ENCODE measurements around the gene FAM117A.

Gene FAM117A

DNA sequence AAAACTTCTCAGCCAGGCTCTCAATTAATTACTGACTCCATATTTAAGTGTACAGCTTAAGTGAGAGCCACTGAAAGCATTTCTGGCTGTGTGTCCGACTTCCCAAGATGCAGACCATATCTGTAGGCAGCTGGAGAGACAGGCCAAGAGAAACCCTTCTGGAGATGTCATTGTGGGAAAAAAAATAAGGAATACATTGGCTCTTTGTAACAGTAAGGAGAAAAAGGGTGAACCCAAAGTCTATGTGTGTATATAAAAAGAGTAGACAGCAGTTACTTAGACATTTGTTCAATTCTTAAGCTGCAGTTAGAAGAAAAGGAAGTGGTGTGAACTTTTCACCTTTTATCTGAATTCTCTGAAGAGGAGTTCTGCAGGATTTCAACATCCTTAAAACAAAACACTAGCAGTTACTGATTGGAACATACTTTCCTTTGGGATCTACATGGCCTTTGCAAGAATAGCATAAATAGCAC lies 21.7 kb downstream of the FAM117A start:
- in situ Hi-C loops (cut with HindIII; ENCODE audit: low sequenced_read_pairs), result no loop called here
- TF ChIP-seq, protein P1, sequence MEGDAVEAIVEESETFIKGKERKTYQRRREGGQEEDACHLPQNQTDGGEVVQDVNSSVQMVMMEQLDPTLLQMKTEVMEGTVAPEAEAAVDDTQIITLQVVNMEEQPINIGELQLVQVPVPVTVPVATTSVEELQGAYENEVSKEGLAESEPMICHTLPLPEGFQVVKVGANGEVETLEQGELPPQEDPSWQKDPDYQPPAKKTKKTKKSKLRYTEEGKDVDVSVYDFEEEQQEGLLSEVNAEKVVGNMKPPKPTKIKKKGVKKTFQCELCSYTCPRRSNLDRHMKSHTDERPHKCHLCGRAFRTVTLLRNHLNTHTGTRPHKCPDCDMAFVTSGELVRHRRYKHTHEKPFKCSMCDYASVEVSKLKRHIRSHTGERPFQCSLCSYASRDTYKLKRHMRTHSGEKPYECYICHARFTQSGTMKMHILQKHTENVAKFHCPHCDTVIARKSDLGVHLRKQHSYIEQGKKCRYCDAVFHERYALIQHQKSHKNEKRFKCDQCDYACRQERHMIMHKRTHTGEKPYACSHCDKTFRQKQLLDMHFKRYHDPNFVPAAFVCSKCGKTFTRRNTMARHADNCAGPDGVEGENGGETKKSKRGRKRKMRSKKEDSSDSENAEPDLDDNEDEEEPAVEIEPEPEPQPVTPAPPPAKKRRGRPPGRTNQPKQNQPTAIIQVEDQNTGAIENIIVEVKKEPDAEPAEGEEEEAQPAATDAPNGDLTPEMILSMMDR (IDR thresholded peaks at IDR 0.05; ENCODE audit: low read depth, low read length), result no peak
- no peak overlapping the region for H3K4me3 ChIP-seq (ENCODE audit: low read depth, low read length)
- DNase-seq (ENCODE audit: low read depth, low spot score), result no peak

DNA sequence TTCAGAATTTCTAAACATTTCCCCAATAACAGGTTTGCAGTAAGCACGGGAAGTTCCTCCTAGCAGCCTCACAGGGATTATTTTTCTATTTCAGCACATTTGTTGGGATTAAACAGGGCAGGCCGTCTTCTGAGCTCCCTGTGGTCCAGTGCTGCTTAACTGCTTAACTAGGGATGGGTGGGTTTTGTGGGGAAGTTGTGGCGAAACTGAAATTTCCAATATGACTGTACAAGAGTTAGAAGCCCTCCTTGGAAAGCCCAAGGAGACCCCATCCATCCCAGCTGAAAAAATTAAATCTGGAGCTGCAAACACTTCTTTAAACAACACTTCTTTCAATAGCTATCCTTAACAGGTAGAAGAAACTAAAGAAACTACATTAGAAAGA lies 22.2 kb downstream of the FAM117A start:
- no peak overlapping the region for H3K4me3 ChIP-seq (ENCODE audit: low read depth, low read length)
- in situ Hi-C loops (cut with HindIII; ENCODE audit: low sequenced_read_pairs), result no loop called here
- TF ChIP-seq, protein P1 (IDR thresholded peaks at IDR 0.05; ENCODE audit: low read depth, low read length), result no peak
- DNase-seq (ENCODE audit: low read depth, low spot score), result no peak

- DNase-seq (ENCODE audit: low read depth, low spot score), result no peak
- in situ Hi-C loops (cut with HindIII; ENCODE audit: low sequenced_read_pairs), result no loop called here
- TF ChIP-seq, protein P1 (IDR thresholded peaks at IDR 0.05; ENCODE audit: low read depth, low read length), result no peak
- no peak overlapping the region for H3K4me3 ChIP-seq (ENCODE audit: low read depth, low read length)
Measured at GRCh38 chr17:49741009-49741691, 22.8 kb downstream of the FAM117A start.

DNA sequence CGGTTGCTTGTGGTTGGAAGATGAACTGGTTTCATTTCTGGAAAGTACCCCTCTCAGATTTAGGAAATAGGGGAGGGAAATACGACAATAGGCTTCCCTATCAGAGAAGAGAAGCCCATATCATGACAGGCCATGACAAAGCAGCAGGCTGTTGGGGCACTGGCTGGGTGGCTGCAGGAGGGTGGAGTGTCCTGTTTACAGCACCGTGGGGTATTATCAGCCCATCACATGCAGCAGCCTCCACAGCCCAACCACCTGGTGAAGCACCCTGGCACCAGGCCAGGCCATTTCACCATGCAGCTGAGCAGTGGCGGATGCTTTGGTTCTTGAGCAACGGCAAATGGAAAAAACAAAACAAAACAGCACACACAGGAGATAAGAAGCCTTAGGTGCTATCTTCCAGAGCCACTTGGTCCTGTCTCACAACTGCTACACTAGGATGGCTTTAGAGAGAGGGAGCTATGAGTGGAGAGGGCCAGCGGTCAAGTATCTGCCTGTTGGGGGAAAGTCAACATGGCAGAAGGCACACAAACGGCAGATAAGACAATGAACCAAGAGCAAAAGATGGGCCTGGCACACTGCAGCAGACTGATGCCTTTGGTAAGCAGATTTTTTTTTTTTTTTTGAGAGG lies 24.2 kb downstream of the FAM117A start:
- no peak overlapping the region for H3K4me3 ChIP-seq (ENCODE audit: low read depth, low read length)
- no peak for DNase-seq (ENCODE audit: low read depth, low spot score)
- TF ChIP-seq, protein P1 (IDR thresholded peaks at IDR 0.05; ENCODE audit: low read depth, low read length), result no peak
- in situ Hi-C loops (cut with HindIII; ENCODE audit: low sequenced_read_pairs), result no loop called here

DNA sequence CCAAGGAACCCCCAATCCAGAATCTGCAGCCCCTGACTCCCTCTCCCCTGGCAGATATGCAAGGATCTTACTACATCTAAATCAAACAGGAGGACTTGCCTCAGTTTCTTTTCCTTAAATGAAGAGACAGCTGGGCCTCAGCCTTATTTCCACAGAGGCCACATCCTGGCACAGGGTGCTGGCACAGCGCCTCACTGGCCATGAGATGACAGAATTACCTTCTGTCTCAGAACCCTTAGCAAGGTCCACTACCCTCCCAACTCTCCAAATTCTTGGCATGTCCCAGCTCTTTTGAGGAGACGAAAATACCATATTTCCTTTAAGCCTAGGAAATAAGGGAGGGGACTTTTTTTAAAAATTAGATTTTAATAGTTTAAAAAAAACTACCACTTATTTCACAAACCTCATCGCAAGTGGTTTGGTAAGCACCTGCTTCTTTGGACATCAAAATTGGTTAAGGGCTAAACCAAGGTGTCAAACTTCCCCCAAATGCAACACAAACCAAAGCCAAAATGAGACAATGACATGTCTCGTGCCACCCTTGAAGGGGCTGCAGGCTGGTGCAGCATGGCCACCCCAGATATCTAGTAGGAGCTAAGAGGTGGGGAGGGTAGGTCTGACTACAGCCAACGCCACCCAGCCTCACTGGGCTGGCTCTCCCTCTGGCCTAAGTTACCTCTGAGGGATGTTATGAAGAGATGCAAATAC lies 25.3 kb downstream of the FAM117A start:
- no peak for DNase-seq (ENCODE audit: low read depth, low spot score)
- TF ChIP-seq, protein P1 (IDR thresholded peaks at IDR 0.05; ENCODE audit: low read depth, low read length), result no peak
- H3K4me3 ChIP-seq (ENCODE audit: low read depth, low read length), result no peak overlapping the region
- in situ Hi-C loops (cut with HindIII; ENCODE audit: low sequenced_read_pairs), result no loop called here

DNA sequence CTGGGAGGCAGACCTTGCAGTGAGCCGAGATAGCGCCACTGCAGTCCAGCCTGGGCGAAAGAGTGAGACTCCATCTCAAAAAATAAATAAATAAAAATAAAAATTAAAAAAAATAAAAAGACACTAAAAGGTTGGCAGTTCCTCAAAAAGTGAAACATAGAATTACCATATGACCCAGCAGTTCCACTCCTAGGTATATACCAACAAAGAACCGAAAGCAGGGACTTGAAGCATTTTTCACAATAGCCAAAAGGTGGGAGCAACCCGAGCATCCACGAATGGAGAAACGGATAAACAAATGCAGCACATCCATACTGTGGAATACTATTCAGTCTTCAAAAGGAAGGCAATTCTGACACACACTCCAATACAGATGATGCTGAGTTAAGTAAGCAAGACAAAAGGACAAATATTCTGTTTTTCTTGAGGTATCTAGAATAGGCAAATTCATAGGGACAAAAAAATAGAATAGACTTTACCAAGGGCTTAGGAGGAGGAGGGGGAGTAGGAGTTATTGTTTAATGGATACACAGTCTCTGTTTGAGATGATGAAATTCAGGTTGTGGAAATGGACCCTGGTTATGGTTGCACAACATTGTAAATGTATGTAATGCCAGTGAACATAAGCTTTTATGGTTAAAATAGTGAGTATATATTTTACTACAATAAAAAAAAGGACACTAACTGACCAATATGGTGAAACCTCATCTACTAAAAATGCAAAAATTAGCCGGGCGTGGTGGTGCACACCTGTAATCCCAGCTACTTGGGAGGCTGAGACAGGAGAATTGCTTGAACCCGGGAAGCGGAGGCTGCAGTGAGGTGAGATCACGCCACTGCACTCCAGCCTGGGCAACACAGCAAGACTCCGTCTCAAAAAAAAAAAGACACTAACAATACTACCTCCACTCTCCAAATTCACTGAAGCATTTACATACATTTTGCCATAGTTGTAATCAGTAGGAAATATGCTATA lies 29.1 kb downstream of the FAM117A start:
- H3K4me3 ChIP-seq (ENCODE audit: low read depth, low read length), result no peak overlapping the region
- no peak for DNase-seq (ENCODE audit: low read depth, low spot score)
- TF ChIP-seq, protein P1 (IDR thresholded peaks at IDR 0.05; ENCODE audit: low read depth, low read length), result no peak
- in situ Hi-C loops (cut with HindIII; ENCODE audit: low sequenced_read_pairs), result no loop called here

Data from astrocyte of the spinal cord (primary cell).